Measurements from ENCODE around the gene TMEM143. TPM values are rescaled to one million over a fixed set of nuclear protein-coding genes. Genes with fewer than 3 reads are reported as not detected.
"Not testable (repeated sequence)": the region's sequence is repeated elsewhere in the genome, so short reads cannot be mapped to it uniquely, and the experiment has no call there.

Gene TMEM143
- polyA plus RNA-seq, 1 donor from 2014 or later: 16.2 TPM

- Mint-ChIP-seq H3K9me3 (no peaks in the 10 kb centered on the region), H3K4me3 (no peak overlapping the region), H3K27ac (no peak overlapping the region), H3K27me3 (peaks cover 10% of the 10 kb centered on the region), H3K36me3 (peaks cover 4% of the 10 kb centered on the region), H3K4me1 (peaks cover 0 to 1% (median 0%) of the 10 kb centered on the region in 3 donors)
Measured at GRCh38 chr19:48378194-48378570, 14.4 kb upstream of the TMEM143 start.

- Mint-ChIP-seq H3K4me1 (peaks cover 0 to 1% (median 0%) of the 10 kb centered on the region in 3 donors), H3K4me3 (no peak overlapping the region), H3K36me3 (peaks cover 2% of the 10 kb centered on the region), H3K9me3 (no peaks in the 10 kb centered on the region), H3K27ac (peak overlapping the region in 1 of 3 donors; percentile 69), H3K27me3 (peaks cover 10% of the 10 kb centered on the region)
Measured at GRCh38 chr19:48373567-48373966, 9.8 kb upstream of the TMEM143 start.

- H3K27ac Mint-ChIP-seq: peak overlapping the region in 1 of 3 donors; percentile 69
- H3K27me3 Mint-ChIP-seq: peaks cover 10% of the 10 kb centered on the region
- peaks cover 0 to 1% (median 0%) of the 10 kb centered on the region in 3 donors for H3K4me1 Mint-ChIP-seq
- H3K4me3 Mint-ChIP-seq: peak overlapping the region in 2 of 4 donors; percentile 15 to 41
- H3K9me3 Mint-ChIP-seq: no peaks in the 10 kb centered on the region
- peaks cover 2% of the 10 kb centered on the region for H3K36me3 Mint-ChIP-seq
Measured at GRCh38 chr19:48372904-48373303, 9.2 kb upstream of the TMEM143 start.

- H3K36me3 Mint-ChIP-seq, H3K4me1 Mint-ChIP-seq, H3K9me3 Mint-ChIP-seq, H3K27me3 Mint-ChIP-seq, H3K4me3 Mint-ChIP-seq: not testable (repeated sequence)
- H3K27ac Mint-ChIP-seq: peak overlapping the region in 1 of 3 donors; percentile 62
Measured at GRCh38 chr19:48371771-48372170, 8.0 kb upstream of the TMEM143 start.

GRCh38 chr19:48371367-48371766, 7.6 kb upstream of the TMEM143 start:
- H3K27ac Mint-ChIP-seq: no peak overlapping the region
- peaks cover 0 to 1% (median 0%) of the 10 kb centered on the region in 3 donors for H3K4me1 Mint-ChIP-seq
- peaks cover 2% of the 10 kb centered on the region for H3K36me3 Mint-ChIP-seq
- H3K4me3 Mint-ChIP-seq: no peak overlapping the region
- peaks cover 10% of the 10 kb centered on the region for H3K27me3 Mint-ChIP-seq
- no peaks in the 10 kb centered on the region for H3K9me3 Mint-ChIP-seq

DNA sequence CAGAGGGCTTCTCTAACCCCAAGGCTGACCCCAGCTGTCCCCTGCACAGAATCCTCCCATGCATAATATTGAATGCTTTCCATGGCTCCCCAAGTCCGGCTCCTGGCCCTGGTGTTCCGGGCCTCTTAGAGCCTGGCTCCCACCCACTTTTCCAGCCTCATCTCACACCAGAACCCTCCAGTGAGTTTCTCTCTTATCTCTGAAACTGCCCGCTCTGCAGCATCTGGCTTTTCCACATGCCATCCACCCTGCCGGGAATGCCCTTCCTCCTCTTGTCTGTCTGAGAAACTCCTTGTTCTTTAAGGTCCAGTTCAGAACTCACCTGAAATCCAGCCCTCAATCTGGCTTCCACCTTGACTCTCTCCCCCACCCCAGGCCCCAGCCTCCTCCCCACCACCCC, 7.2 kb upstream of the TMEM143 start:
- no peaks in the 10 kb centered on the region for H3K36me3 Mint-ChIP-seq
- no peak overlapping the region for H3K4me3 Mint-ChIP-seq
- H3K27me3 Mint-ChIP-seq: peaks cover 9% of the 10 kb centered on the region
- H3K4me1 Mint-ChIP-seq: peaks cover 0 to 1% (median 0%) of the 10 kb centered on the region in 3 donors
- H3K27ac Mint-ChIP-seq: no peak overlapping the region
- no peaks in the 10 kb centered on the region for H3K9me3 Mint-ChIP-seq

- Mint-ChIP-seq H3K27me3 (peaks cover 6% of the 10 kb centered on the region), H3K9me3 (no peaks in the 10 kb centered on the region), H3K36me3 (no peaks in the 10 kb centered on the region), H3K4me1 (peaks cover 0 to 6% (median 2%) of the 10 kb centered on the region in 3 donors), H3K4me3 (no peak overlapping the region), H3K27ac (no peak overlapping the region)
Measured at GRCh38 chr19:48368936-48369335, 5.2 kb upstream of the TMEM143 start.

- Mint-ChIP-seq H3K27ac (no peak overlapping the region), H3K4me1 (peaks cover 2 to 11% (median 2%) of the 10 kb centered on the region in 3 donors), H3K27me3 (no peaks in the 10 kb centered on the region), H3K9me3 (no peaks in the 10 kb centered on the region), H3K4me3 (no peak overlapping the region), H3K36me3 (no peaks in the 10 kb centered on the region)
Measured at GRCh38 chr19:48367855-48368254, 4.1 kb upstream of the TMEM143 start.

DNA sequence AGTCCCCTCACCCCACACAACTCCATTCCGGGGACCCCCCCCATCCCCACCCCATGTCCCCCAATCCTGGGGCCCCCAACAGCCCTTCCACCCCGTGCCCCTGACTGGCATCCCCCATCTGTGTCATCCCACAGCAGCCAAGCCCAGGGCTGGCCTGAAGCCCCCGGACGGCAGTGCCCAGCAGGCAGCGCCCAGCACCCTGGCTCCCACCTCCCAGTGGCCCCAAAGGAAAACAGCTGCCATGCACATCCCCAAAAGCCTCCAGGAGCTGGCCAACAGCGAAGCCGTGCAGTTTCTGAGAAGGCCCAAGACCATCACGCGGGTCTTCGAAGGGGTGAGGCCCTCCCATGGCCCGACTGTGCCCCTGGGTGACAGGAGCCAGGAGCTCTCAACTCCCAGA, 1.9 kb upstream of the TMEM143 start:
- Mint-ChIP-seq H3K36me3 (no peaks in the 10 kb centered on the region), H3K9me3 (no peaks in the 10 kb centered on the region), H3K4me3 (no peak overlapping the region), H3K27ac (no peak overlapping the region), H3K4me1 (peaks cover 4 to 14% (median 6%) of the 10 kb centered on the region in 3 donors), H3K27me3 (no peaks in the 10 kb centered on the region)

GRCh38 chr19:48364598-48365348, 1.0 kb upstream of the TMEM143 start:
- peak overlapping the region; percentile 77 to 98 (median 87) for H3K27ac Mint-ChIP-seq
- peak overlapping the region; percentile 61 to 95 (median 90) for H3K4me3 Mint-ChIP-seq
- H3K36me3 Mint-ChIP-seq: peaks cover under 1% of the 10 kb centered on the region
- no peaks in the 10 kb centered on the region for H3K9me3 Mint-ChIP-seq
- H3K27me3 Mint-ChIP-seq: no peaks in the 10 kb centered on the region
- H3K4me1 Mint-ChIP-seq: peaks cover 4 to 14% (median 6%) of the 10 kb centered on the region in 3 donors

- H3K36me3 Mint-ChIP-seq: peaks cover 5% of the 10 kb centered on the region
- peak overlapping the region; percentile 77 to 98 (median 87) for H3K27ac Mint-ChIP-seq
- H3K9me3 Mint-ChIP-seq: no peaks in the 10 kb centered on the region
- H3K4me3 Mint-ChIP-seq: peak overlapping the region; percentile 61 to 95 (median 90)
- peaks cover 4 to 14% (median 6%) of the 10 kb centered on the region in 3 donors for H3K4me1 Mint-ChIP-seq
- H3K27me3 Mint-ChIP-seq: no peaks in the 10 kb centered on the region
Measured at GRCh38 chr19:48363500-48363809, 285 bp downstream of the TMEM143 start.

- H3K36me3 Mint-ChIP-seq: peaks cover 7% of the 10 kb centered on the region
- H3K27ac Mint-ChIP-seq: peak overlapping the region; percentile 77 to 98 (median 87)
- H3K4me3 Mint-ChIP-seq: peak overlapping the region; percentile 61 to 95 (median 90)
- H3K4me1 Mint-ChIP-seq: peaks cover 4 to 14% (median 6%) of the 10 kb centered on the region in 3 donors
- no peaks in the 10 kb centered on the region for H3K27me3 Mint-ChIP-seq
- no peaks in the 10 kb centered on the region for H3K9me3 Mint-ChIP-seq
Measured at GRCh38 chr19:48362716-48363499, 832 bp downstream of the TMEM143 start.

DNA sequence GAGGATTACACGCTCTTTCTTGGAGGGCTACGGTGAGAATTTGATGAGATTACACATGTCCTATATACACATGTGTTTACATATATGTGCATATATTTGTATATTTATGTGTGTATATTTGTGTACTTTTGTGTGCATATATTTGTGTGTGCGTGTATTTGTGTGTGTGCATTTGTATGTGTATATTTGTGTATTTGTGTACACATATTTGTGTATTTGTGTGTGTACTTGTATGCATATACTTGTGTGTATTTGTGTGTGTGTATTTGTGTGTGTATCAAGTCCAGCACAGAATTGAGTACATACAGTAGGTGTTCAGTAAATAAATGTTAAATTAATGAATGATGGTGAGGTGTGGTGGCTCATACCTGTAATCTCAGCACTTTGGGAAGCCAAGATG, 1.8 kb downstream of the TMEM143 start:
- Mint-ChIP-seq H3K9me3 (no peaks in the 10 kb centered on the region), H3K4me3 (peak overlapping the region in 2 of 4 donors; percentile 12 to 59), H3K36me3 (peaks cover 10% of the 10 kb centered on the region), H3K27ac (no peak overlapping the region), H3K4me1 (peaks cover 4 to 14% (median 6%) of the 10 kb centered on the region in 3 donors), H3K27me3 (no peaks in the 10 kb centered on the region)

GRCh38 chr19:48359123-48359522, 4.6 kb downstream of the TMEM143 start:
- H3K4me1 Mint-ChIP-seq: peaks cover 4 to 9% (median 4%) of the 10 kb centered on the region in 3 donors
- H3K27ac Mint-ChIP-seq: peak overlapping the region in 1 of 3 donors; percentile 21
- no peaks in the 10 kb centered on the region for H3K27me3 Mint-ChIP-seq
- H3K4me3 Mint-ChIP-seq: no peak overlapping the region
- H3K36me3 Mint-ChIP-seq: peaks cover 10% of the 10 kb centered on the region
- no peaks in the 10 kb centered on the region for H3K9me3 Mint-ChIP-seq

GRCh38 chr19:48355365-48355954, 8.3 kb downstream of the TMEM143 start:
- H3K27ac Mint-ChIP-seq: no peak overlapping the region
- peaks cover 12% of the 10 kb centered on the region for H3K36me3 Mint-ChIP-seq
- peaks cover 0 to 5% (median 3%) of the 10 kb centered on the region in 3 donors for H3K4me1 Mint-ChIP-seq
- no peak overlapping the region for H3K4me3 Mint-ChIP-seq
- no peaks in the 10 kb centered on the region for H3K9me3 Mint-ChIP-seq
- H3K27me3 Mint-ChIP-seq: no peaks in the 10 kb centered on the region

Measured in IgD-negative memory B cell (primary cell).